ENCODE results near the gene OR5K3. TPM values are rescaled to one million over a fixed set of nuclear protein-coding genes. Genes with fewer than 3 reads are reported as not detected.

Gene OR5K3, protein sequence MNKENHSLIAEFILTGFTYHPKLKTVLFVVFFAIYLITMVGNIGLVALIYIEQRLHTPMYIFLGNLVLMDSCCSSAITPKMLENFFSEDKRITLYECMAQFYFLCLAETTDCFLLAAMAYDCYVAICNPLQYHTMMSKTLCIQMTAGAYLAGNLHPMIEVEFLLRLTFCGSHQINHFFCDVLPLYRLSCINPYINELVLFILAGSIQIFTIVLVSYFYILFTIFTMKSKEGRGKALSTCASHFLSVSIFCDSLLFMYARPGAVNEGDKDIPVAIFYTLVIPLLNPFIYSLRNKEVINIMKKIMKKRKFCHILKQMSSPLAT
- total RNA-seq (not detected in 2 replicates), polyA plus RNA-seq (not detected in 2 replicates), polyA minus RNA-seq (not detected in 2 replicates), Bru-seq, nascent RNA (not detected), BruChase-seq, experiment 1, labeled RNA remaining after a 6-hour chase (not detected), BruChase-seq, experiment 2, labeled RNA remaining after a 2-hour chase (not detected)
- polyA plus RNA-seq (2011; cell fraction: cytosol; rRNA removed) = not detected in 2 replicates
- not detected in 2 replicates for polyA plus RNA-seq (2011; cell fraction: nucleus; rRNA removed)
- not detected in 2 replicates for polyA plus RNA-seq (2012)
- polyA minus RNA-seq (2011; cell fraction: cytosol; rRNA and poly(A)+ RNA removed) = not detected
- not detected in 2 replicates for polyA minus RNA-seq (2011; cell fraction: nucleus; rRNA and poly(A)+ RNA removed)
- long read RNA-seq = 0 reads

DNA sequence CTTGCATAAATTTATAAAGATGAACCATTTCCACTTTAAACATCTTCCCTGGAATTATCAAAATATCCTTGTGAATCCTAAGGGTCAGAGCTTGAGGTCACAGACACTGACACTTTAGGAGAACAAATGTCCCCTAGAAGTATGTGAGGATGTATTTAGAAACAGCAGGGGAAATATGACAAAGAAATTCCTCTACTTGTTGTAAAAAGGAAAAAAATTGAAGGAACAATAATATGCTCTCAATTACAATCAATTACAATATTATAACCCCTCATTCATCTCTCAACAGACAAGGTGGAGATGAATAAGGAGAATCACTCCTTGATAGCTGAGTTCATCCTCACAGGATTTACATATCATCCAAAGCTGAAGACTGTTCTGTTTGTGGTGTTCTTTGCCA lies at the start of gene OR5K3:
OR5K3 (plus strand) TSS at position 301 of the 400 bp plus-strand sequence; CDS start at position 301, 0 bp downstream.
- Histone ChIP-seq H3K9me1 (replicated peaks; ENCODE audit: control insufficient read depth, extremely low read depth, insufficient read depth, low read length) (no peaks in the 10 kb centered on the region), H3K4me2 (ENCODE audit: insufficient read depth, low read length) (no peak within 1 kb of the TSS), H3K4me1 (ENCODE audit: control insufficient read depth, extremely low read depth, insufficient read depth, low read length) (no peaks in the 10 kb centered on the region), H3K27me3 (ENCODE audit: control insufficient read depth in 2 of 2, insufficient read depth in 2 of 2, low read length in 2 of 2) (peaks cover 0 to 4% of the 10 kb centered on the region in 2 experiments), H2AFZ (ENCODE audit: low read depth, low read length) (no peak within 1 kb of the TSS), H3K79me2 (ENCODE audit: control insufficient read depth, insufficient read depth, low read length) (no peaks in the 10 kb centered on the region), H3K9me3 (replicated peaks; ENCODE audit: control insufficient read depth, insufficient read depth, low read length) (no peaks in the 10 kb centered on the region), H4K20me1 (replicated peaks; ENCODE audit: control insufficient read depth, extremely low read depth, insufficient read depth, low read length) (no peaks in the 10 kb centered on the region), H3K27ac (ENCODE audit: insufficient read depth, low read depth, low read length) (no peak within 1 kb of the TSS), H3K9ac (replicated peaks; ENCODE audit: extremely low read depth, insufficient read depth, low read length) (no peak within 1 kb of the TSS), H3K4me3 (replicated peaks in 1 of 3; ENCODE audit: insufficient read depth in 1 of 3, low read depth in 1 of 3, low read length in 3 of 3) (no peak within 1 kb of the TSS), H3K36me3 (ENCODE audit: control insufficient read depth in 2 of 2, extremely low read depth in 1 of 2, insufficient read depth in 2 of 2, low read length in 2 of 2) (no peaks in the 10 kb centered on the region)
- TF ChIP-seq POLR2A (IDR thresholded peaks at IDR 0.05; ENCODE audit: low read depth, low read length) = no peak
- no peak for TF ChIP-seq MYC (IDR thresholded peaks at IDR 0.05; ENCODE audit: low read depth, low read length)
- TF ChIP-seq EZH2 (IDR thresholded peaks at IDR 0.05; ENCODE audit: borderline replicate concordance, low read depth, low read length, severe bottlenecking) = no peak
- no peak for TF ChIP-seq GATA2 (IDR thresholded peaks at IDR 0.05; ENCODE audit: insufficient read depth, insufficient read length, low read depth, low read length)
- TF ChIP-seq, protein P1, sequence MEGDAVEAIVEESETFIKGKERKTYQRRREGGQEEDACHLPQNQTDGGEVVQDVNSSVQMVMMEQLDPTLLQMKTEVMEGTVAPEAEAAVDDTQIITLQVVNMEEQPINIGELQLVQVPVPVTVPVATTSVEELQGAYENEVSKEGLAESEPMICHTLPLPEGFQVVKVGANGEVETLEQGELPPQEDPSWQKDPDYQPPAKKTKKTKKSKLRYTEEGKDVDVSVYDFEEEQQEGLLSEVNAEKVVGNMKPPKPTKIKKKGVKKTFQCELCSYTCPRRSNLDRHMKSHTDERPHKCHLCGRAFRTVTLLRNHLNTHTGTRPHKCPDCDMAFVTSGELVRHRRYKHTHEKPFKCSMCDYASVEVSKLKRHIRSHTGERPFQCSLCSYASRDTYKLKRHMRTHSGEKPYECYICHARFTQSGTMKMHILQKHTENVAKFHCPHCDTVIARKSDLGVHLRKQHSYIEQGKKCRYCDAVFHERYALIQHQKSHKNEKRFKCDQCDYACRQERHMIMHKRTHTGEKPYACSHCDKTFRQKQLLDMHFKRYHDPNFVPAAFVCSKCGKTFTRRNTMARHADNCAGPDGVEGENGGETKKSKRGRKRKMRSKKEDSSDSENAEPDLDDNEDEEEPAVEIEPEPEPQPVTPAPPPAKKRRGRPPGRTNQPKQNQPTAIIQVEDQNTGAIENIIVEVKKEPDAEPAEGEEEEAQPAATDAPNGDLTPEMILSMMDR (IDR thresholded peaks at IDR 0.05; ENCODE audit: extremely low read depth in 1 of 2, insufficient read depth in 1 of 2, low read depth in 1 of 2, low read length in 2 of 2) = no peak
- TF ChIP-seq, protein P2, sequence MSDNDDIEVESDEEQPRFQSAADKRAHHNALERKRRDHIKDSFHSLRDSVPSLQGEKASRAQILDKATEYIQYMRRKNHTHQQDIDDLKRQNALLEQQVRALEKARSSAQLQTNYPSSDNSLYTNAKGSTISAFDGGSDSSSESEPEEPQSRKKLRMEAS (IDR thresholded peaks at IDR 0.05; ENCODE audit: insufficient read depth, insufficient read length) = no peak
- TF ChIP-seq FOS (IDR thresholded peaks at IDR 0.05; ENCODE audit: borderline replicate concordance, insufficient read depth, low read length) = no peak
- TF ChIP-seq POLR2AphosphoS5 (IDR thresholded peaks at IDR 0.05; ENCODE audit: insufficient read depth, low read depth, low read length) = no peak
- ChIA-PET POLR2A (no interaction called here), CTCF (no interaction called here)
- dilution Hi-C loops (cut with MboI; ENCODE audit: extremely low pct_ligation_motif_present, low sequenced_read_pairs) = no loop called here
- DNase-seq (ENCODE audit: low read depth, low spot score) (no peak), FAIRE-seq (no peak)
- intact Hi-C loops (cut with micrococcal nuclease) = no loop called here
- no TSS peak for BruUV-seq (replicated peaks)

Measured in endothelial cell of umbilical vein (primary cell).